KMS-11 (cell line): ENCODE results near the gene GRPEL1.

Experiments
- H2AFZ ChIP-seq: fragments of 200-600 bp; sonication (generic); 2 replicates; pipeline ENCODE4 v1.6.1; 2016; ENCODE audit warnings: antibody characterized with exemption, mixed run types, low read depth
- H3K27ac ChIP-seq: fragments of 200-600 bp; sonication (generic); 2 replicates; pipeline ENCODE4 v1.6.1; 2016; ENCODE audit warnings: mild to moderate bottlenecking, mixed run types
- H3K27me3 ChIP-seq: fragments of 200-600 bp; sonication (generic); 2 replicates; pipeline ENCODE4 v1.6.1; 2017; ENCODE audit warnings: mild to moderate bottlenecking, low read depth, mixed run types, moderate library complexity; ENCODE audit not compliant: insufficient read depth
- H3K36me3 ChIP-seq: fragments of 200-600 bp; sonication (generic); 2 replicates; pipeline ENCODE4 v1.6.1; 2017; ENCODE audit warnings: mild to moderate bottlenecking, mixed run types; ENCODE audit not compliant: insufficient read depth
- H3K4me1 ChIP-seq: fragments of 200-600 bp; sonication (generic); 2 replicates; pipeline ENCODE4 v1.6.1; 2016; ENCODE audit warnings: mild to moderate bottlenecking, low read depth, mixed run types; ENCODE audit not compliant: poor library complexity, severe bottlenecking
- H3K4me2 ChIP-seq: fragments of 200-600 bp; sonication (generic); 2 replicates; pipeline ENCODE4 v1.7.0; 2016; ENCODE audit warnings: mild to moderate bottlenecking, mixed run types
- H3K4me3 ChIP-seq: fragments of 200-600 bp; sonication (generic); IDR thresholded peaks from 2 replicates; pipeline ENCODE4 v1.6.1; 2017; ENCODE audit warnings: low read depth, low read length, mixed read lengths; ENCODE audit not compliant: insufficient read depth
- H3K79me2 ChIP-seq: fragments of 200-600 bp; sonication (generic); 2 replicates; pipeline ENCODE4 v1.6.1; 2016; ENCODE audit warnings: low read depth, mixed run types; ENCODE audit not compliant: insufficient read depth
- H3K9ac ChIP-seq: fragments of 200-600 bp; sonication (generic); 2 replicates; pipeline ENCODE4 v1.6.1; 2016; ENCODE audit warnings: mild to moderate bottlenecking, mixed run types
- H4K20me1 ChIP-seq: fragments of 200-600 bp; sonication (generic); 2 replicates; pipeline ENCODE4 v1.6.1; 2016; ENCODE audit warnings: mild to moderate bottlenecking, mixed run types; ENCODE audit not compliant: insufficient read depth
- TF ChIP-seq, protein P1 (sequence below): fragments of 200-600 bp; sonication (generic); conservative IDR thresholded peaks from 2 replicates; pipeline ENCODE4 v1.6.1; 2017; ENCODE audit warnings: low read depth, mild to moderate bottlenecking, antibody characterized with exemption, low read length, moderate library complexity, mixed read lengths

The GRPEL1 gene

GRCh38 chr4:7027913-7028312, 40.0 kb downstream of the GRPEL1 start:
- H3K4me2 ChIP-seq, result no peak overlapping the region

DNA sequence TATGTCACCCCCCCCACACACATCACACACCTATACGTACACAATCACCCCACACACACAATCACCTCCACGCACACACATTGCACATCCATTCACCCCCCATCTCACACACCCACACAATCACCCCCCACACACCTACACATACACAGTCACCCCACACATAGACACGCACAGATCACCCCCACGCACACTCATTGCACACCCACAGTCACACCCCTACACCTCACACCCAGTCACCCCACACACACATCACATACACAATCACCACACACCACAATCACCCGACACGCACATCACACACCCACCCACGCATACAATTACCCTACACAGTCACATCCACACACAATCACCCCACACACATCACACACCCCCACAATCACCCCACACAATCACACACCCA, 40.6 kb downstream of the GRPEL1 start:
- TF ChIP-seq, protein P1, sequence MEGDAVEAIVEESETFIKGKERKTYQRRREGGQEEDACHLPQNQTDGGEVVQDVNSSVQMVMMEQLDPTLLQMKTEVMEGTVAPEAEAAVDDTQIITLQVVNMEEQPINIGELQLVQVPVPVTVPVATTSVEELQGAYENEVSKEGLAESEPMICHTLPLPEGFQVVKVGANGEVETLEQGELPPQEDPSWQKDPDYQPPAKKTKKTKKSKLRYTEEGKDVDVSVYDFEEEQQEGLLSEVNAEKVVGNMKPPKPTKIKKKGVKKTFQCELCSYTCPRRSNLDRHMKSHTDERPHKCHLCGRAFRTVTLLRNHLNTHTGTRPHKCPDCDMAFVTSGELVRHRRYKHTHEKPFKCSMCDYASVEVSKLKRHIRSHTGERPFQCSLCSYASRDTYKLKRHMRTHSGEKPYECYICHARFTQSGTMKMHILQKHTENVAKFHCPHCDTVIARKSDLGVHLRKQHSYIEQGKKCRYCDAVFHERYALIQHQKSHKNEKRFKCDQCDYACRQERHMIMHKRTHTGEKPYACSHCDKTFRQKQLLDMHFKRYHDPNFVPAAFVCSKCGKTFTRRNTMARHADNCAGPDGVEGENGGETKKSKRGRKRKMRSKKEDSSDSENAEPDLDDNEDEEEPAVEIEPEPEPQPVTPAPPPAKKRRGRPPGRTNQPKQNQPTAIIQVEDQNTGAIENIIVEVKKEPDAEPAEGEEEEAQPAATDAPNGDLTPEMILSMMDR, result no peak
- Histone ChIP-seq H3K4me3 (no peak overlapping the region), H3K4me2 (no peak overlapping the region), H3K36me3 (no peaks in the 10 kb centered on the region), H3K27me3 (no peaks in the 10 kb centered on the region), H3K79me2 (no peaks in the 10 kb centered on the region), H2AFZ (no peak overlapping the region), H4K20me1 (no peaks in the 10 kb centered on the region), H3K4me1 (no peaks in the 10 kb centered on the region), H3K9ac (no peak overlapping the region), H3K27ac (no peak overlapping the region)

More at GRCh38 chr4:7027913-7028312, 40.0 kb downstream of the GRPEL1 start:
- no peak overlapping the region for H2AFZ ChIP-seq
- no peak overlapping the region for H3K9ac ChIP-seq
- no peaks in the 10 kb centered on the region for H3K79me2 ChIP-seq
- no peak overlapping the region for H3K27ac ChIP-seq
- H3K4me1 ChIP-seq, result no peaks in the 10 kb centered on the region
- H3K27me3 ChIP-seq, result no peaks in the 10 kb centered on the region
- TF ChIP-seq, protein P1, result no peak
- no peaks in the 10 kb centered on the region for H3K36me3 ChIP-seq
- H3K4me3 ChIP-seq, result no peak overlapping the region
- H4K20me1 ChIP-seq, result no peaks in the 10 kb centered on the region

DNA sequence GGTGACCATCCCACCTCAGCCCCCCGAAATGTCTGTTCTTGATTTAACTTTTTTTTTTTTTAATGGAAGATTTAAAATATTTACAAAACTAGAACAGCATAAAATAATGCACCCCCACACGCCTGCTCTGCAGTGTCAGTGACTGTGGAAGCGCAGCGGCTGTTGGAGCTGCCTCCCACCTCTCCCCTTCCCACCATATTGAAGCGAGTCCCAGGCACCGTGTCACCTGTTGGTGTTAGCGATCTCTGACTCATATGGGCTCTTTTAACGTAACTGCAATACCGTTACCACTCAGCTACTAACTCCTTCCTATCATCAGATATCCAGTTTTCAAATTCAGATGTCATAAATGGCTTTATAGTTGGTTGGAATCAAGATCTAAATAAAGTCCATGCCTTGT, 41.8 kb downstream of the GRPEL1 start:
- Histone ChIP-seq H3K4me1 (no peaks in the 10 kb centered on the region), H3K27ac (no peak overlapping the region), H3K36me3 (no peaks in the 10 kb centered on the region)

DNA sequence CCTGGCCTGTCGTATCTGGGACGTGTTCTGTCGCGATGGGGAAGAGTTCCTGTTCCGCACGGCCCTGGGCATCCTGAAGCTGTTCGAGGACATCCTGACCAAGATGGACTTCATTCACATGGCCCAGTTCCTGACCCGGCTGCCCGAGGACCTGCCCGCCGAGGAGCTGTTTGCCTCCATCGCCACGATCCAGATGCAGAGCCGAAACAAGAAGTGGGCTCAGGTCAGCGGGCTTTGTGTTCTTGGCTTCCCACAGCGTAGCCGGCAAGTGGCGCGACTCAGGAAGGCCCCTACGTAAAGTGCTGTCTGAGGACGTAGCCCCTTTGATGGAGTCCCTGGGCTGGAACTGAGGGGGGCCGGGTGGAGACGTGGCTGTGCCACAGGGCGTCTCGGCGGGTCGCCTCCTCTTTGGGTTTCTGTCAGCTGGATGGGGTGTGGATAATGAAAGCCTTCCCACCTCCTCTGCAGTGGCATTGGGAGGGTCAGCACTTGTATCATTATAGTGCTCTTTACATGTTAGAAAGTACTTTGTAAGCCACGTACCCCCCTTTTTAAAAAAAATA, 42.7 kb downstream of the GRPEL1 start:
- H3K36me3 ChIP-seq, result no peaks in the 10 kb centered on the region

More for the DNA sequence above, 41.8 kb downstream of the GRPEL1 start:
- no peak overlapping the region for H3K4me2 ChIP-seq
- H3K9ac ChIP-seq, result no peak overlapping the region
- H3K4me3 ChIP-seq, result no peak overlapping the region
- H2AFZ ChIP-seq, result no peak overlapping the region
- TF ChIP-seq, protein P1, result no peak
- no peaks in the 10 kb centered on the region for H3K27me3 ChIP-seq
- no peaks in the 10 kb centered on the region for H3K79me2 ChIP-seq
- H4K20me1 ChIP-seq, result no peaks in the 10 kb centered on the region

More for the DNA sequence above, 42.7 kb downstream of the GRPEL1 start:
- no peak overlapping the region for H2AFZ ChIP-seq
- H3K27ac ChIP-seq, result no peak overlapping the region
- no peak overlapping the region for H3K9ac ChIP-seq
- H3K4me1 ChIP-seq, result no peaks in the 10 kb centered on the region
- H3K27me3 ChIP-seq, result no peaks in the 10 kb centered on the region
- no peak overlapping the region for H3K4me3 ChIP-seq
- H3K4me2 ChIP-seq, result no peak overlapping the region
- H4K20me1 ChIP-seq, result no peaks in the 10 kb centered on the region
- TF ChIP-seq, protein P1, result no peak
- H3K79me2 ChIP-seq, result no peaks in the 10 kb centered on the region
